ENCODE data around the gene ADAMTS7. TPM values are rescaled to one million over a fixed set of nuclear protein-coding genes. Genes with fewer than 3 reads are reported as not detected.

Gene ADAMTS7
- total RNA-seq, 4 donors from 2014 or later: 10.7 to 26.4 (median 18.5) TPM

- Histone ChIP-seq H3K36me3 (no peaks in the 10 kb centered on the region), H3K27ac (no peak overlapping the region), H3K9me3 (peaks cover 0 to 4% (median 0%) of the 10 kb centered on the region in 4 donors), H3K4me3 (no peak overlapping the region), H3K27me3 (peaks cover 0 to 3% of the 10 kb centered on the region in 2 donors), H3K4me1 (no peaks in the 10 kb centered on the region)
- TF ChIP-seq EP300 (IDR thresholded peaks at IDR 0.05) (no peak), POLR2A (IDR thresholded peaks at IDR 0.05) (no peak)
- TF ChIP-seq, protein P1, sequence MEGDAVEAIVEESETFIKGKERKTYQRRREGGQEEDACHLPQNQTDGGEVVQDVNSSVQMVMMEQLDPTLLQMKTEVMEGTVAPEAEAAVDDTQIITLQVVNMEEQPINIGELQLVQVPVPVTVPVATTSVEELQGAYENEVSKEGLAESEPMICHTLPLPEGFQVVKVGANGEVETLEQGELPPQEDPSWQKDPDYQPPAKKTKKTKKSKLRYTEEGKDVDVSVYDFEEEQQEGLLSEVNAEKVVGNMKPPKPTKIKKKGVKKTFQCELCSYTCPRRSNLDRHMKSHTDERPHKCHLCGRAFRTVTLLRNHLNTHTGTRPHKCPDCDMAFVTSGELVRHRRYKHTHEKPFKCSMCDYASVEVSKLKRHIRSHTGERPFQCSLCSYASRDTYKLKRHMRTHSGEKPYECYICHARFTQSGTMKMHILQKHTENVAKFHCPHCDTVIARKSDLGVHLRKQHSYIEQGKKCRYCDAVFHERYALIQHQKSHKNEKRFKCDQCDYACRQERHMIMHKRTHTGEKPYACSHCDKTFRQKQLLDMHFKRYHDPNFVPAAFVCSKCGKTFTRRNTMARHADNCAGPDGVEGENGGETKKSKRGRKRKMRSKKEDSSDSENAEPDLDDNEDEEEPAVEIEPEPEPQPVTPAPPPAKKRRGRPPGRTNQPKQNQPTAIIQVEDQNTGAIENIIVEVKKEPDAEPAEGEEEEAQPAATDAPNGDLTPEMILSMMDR (IDR thresholded peaks at IDR 0.05): no peak
- DNase-seq (ENCODE audit: low spot score in 2 of 2): no peak
- 83 to 95% methylated on average over 5 of the region's 5 CpGs for WGBS, 2 donors
Observed at GRCh38 chr15:78715434-78715833, 95.8 kb downstream of the ADAMTS7 start.

- no peak overlapping the region for H3K27ac ChIP-seq
- peaks cover 0 to 4% (median 0%) of the 10 kb centered on the region in 4 donors for H3K9me3 ChIP-seq
- no peak overlapping the region for H3K4me3 ChIP-seq
- no peaks in the 10 kb centered on the region for H3K4me1 ChIP-seq
- H3K27me3 ChIP-seq: peaks cover 0 to 3% of the 10 kb centered on the region in 2 donors
- 70 to 76% methylated on average over 3 of the region's 3 CpGs for WGBS, 2 donors
- no peaks in the 10 kb centered on the region for H3K36me3 ChIP-seq
- no peak for TF ChIP-seq POLR2A (IDR thresholded peaks at IDR 0.05)
- TF ChIP-seq, protein P1 (IDR thresholded peaks at IDR 0.05): no peak
- TF ChIP-seq EP300 (IDR thresholded peaks at IDR 0.05): no peak
- no peak for DNase-seq (ENCODE audit: low spot score in 2 of 2)
Observed at GRCh38 chr15:78714890-78715289, 96.4 kb downstream of the ADAMTS7 start.

GRCh38 chr15:78712797-78713515, 98.3 kb downstream of the ADAMTS7 start:
- Histone ChIP-seq H3K9me3 (peaks cover 0 to 4% (median 0%) of the 10 kb centered on the region in 4 donors), H3K27ac (no peak overlapping the region), H3K4me1 (peaks cover 0 to 8% (median 0%) of the 10 kb centered on the region in 4 donors), H3K4me3 (no peak overlapping the region), H3K36me3 (no peaks in the 10 kb centered on the region), H3K27me3 (peaks cover 0 to under 1% of the 10 kb centered on the region in 2 donors)
- TF ChIP-seq, protein P1 (IDR thresholded peaks at IDR 0.05): no peak
- TF ChIP-seq EP300 (IDR thresholded peaks at IDR 0.05): no peak
- no peak for TF ChIP-seq POLR2A (IDR thresholded peaks at IDR 0.05)
- WGBS, 2 donors: 67 to 80% methylated on average over 8 of the region's 8 CpGs
- DNase-seq (ENCODE audit: low spot score in 2 of 2): no peak

GRCh38 chr15:78711638-78712037, 99.6 kb downstream of the ADAMTS7 start:
- TF ChIP-seq POLR2A (IDR thresholded peaks at IDR 0.05): no peak
- TF ChIP-seq, protein P1 (IDR thresholded peaks at IDR 0.05): no peak
- no peak for TF ChIP-seq EP300 (IDR thresholded peaks at IDR 0.05)
- WGBS, 2 donors: 76 to 81% methylated on average over 2 of the region's 2 CpGs
- peaks cover 0 to 6% of the 10 kb centered on the region in 2 donors for H3K27me3 ChIP-seq
- peaks cover 0 to 4% (median 0%) of the 10 kb centered on the region in 4 donors for H3K9me3 ChIP-seq
- no peaks in the 10 kb centered on the region for H3K36me3 ChIP-seq
- H3K4me3 ChIP-seq: no peak overlapping the region
- H3K4me1 ChIP-seq: peaks cover 0 to 8% (median 0%) of the 10 kb centered on the region in 4 donors
- no peak overlapping the region for H3K27ac ChIP-seq
- DNase-seq (ENCODE audit: low spot score in 2 of 2): no peak

DNA sequence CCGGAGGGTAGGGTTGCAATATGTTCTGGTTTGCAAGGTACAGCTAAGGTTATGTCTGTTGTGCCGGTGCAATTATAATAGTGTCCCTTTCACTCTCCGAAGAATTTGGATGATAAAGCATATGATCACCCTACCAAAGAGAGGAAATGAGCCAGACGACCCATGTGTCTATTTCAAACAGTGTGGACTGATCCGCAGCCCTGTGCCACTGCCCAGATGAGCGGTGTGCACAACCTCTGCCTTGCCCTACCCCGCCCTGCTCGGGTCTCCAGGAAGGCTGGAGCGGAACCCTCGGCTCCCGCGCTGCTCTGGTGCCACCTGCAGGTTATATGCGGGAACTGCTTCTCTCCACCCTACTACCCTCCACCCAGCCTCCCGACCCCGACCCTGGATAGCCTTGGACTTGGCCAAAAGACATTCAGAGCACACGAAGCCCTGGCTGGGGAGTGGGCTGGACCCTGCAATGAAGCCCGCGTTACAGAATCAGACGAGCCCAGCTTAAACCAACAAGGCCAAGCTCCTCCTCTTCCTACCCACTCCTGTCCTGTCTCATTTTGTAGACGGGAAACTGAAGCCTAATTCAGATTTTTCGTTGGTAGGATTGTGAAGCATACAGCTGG, 101.9 kb downstream of the ADAMTS7 start:
- H3K4me1 ChIP-seq: peaks cover 0 to 8% (median 0%) of the 10 kb centered on the region in 4 donors
- DNase-seq (ENCODE audit: low spot score in 2 of 2): peak; percentile 16 to 54
- peaks cover 0 to 4% (median 0%) of the 10 kb centered on the region in 4 donors for H3K9me3 ChIP-seq
- no peak overlapping the region for H3K4me3 ChIP-seq
- H3K27me3 ChIP-seq: peaks cover 0 to 6% of the 10 kb centered on the region in 2 donors
- no peak for TF ChIP-seq EP300 (IDR thresholded peaks at IDR 0.05)
- TF ChIP-seq POLR2A (IDR thresholded peaks at IDR 0.05): no peak
- TF ChIP-seq, protein P1 (IDR thresholded peaks at IDR 0.05): peak; percentile 86 to 91 (median 90)
- WGBS, 2 donors: 11 to 12% methylated on average over 14 to 21 of the region's 21 CpGs
- no peak overlapping the region for H3K27ac ChIP-seq
- H3K36me3 ChIP-seq: no peaks in the 10 kb centered on the region
